GM21390 (cell line): ENCODE measurements around the gene ZNF229.
"Not testable (repeated sequence)": the region's sequence is repeated elsewhere in the genome, so short reads cannot be mapped to it uniquely, and the experiment has no call there.

ENCODE experiments used
- ATAC-seq: cut with Tn5 transposase; IDR thresholded peaks from one replicate; pipeline ENCODE4 v1.9.1; 2021; ENCODE audit not compliant: unreplicated experiment

The ZNF229 gene

DNA sequence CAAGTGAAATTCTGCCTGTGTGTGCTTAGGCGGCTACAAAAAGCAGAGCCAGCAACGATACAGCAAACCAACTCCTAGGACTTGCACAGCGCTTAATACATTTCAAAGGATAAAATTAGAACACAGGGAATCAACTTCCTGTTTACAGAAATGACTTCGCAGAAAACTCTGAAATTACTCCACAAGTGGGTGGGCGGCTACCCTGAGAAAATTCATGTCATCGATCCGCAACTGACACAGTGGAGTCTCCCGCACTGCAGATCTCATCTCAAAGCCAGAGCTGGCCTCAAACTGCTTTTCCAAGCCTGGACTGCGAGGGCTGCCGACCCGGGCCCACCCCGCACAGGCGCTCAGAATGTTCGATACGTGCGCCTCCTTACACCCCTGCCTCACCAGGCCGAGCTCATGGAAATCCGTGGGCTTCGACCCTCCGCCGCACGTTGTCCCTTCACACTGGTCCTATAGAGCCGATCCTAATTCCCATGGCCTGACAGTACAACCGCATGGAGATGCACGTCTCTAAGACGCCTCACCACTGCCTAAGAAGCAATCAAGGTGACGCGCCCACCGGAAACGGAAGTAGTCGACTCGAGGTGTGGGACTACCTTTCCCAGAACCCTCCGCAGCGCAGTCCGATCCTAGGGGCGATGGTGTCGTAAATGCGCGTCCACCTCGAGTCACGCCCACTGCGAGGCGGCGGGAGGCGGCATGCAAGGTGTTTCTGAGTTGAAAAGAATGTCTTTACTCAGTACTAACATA, at the start of gene ZNF229:
ZNF229 (minus strand) TSS at position 557 of the 759 bp plus-strand sequence. CDS start 5,625 bp downstream, outside the sequence.
- ATAC-seq: no peak

DNA sequence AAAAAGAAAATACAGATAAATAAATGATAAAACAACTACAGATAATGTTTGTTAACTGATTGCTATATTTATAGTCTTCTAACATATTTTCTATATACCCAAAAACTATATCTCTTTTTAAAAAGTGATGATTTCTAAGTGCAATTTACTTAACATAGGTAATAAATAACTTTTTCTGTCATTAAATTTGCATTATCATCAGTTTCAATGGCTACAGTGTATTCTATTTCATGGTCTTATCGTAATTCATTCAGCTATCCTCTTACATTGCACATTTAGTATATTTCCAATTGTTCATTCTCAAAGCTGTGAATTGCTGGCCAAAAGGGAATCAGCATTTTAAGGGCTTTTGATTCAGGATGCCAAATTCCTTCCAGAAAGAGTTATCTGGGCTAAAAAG, 48.4 kb upstream of the ZNF229 start:
- ATAC-seq: no peak

DNA sequence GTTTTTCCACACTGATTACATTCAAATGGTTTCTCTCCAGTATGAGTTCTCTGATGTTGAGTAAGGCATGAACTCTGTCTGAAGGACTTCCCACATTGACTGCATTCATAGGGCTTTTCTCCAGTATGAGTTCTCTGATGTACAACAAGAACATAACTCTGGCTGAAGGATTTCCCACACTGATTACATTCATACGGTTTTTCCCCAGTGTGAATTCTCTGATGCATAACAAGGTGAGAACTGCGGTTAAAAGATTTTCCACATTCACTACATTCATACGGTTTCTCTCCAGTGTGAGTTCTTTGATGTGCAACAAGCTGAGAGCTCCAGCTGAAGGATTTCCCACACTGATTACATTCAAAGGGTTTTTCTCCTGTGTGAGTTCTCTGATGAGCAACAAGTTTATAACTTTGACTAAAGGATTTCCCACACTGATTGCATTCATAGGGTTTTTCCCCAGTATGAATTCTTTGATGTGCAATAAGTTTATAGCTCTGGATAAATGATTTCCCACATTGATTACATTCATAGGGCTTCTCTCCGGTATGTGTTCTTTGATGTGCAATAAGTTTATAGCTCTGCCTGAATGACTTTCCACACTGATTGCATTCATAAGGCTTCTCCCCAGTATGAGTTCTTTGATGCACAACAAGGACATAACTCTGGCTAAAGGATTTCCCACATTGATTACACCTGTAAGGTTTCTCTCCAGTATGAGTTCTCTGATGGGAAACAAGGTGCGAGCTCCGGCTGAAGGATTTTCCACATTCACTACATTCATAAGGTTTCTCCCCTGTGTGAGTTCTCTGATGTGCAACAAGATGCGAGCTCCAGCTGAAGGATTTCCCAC, 28.5 kb upstream of the ZNF229 start:
- no peak for ATAC-seq

DNA sequence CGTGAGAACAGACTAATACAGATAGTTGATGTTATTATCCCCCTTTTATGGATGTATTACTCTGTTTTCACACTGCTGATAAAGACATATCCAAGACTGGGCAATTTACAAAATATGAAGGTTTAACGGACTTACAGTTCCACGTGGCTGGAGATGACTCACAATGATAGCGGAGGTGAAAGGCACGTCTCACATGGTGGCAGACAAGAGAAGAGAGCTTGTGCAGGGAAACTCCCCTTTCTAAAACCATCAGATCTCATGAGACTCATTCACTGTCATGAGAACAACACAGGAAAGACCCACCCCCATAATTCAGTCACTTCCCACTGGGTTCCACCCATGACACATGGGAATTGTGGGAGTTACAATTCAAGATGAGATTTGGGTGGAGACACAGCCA, 20.5 kb upstream of the ZNF229 start:
- ATAC-seq: not testable (repeated sequence)

- not testable (repeated sequence) for ATAC-seq
These were observed 14.5 kb upstream of the ZNF229 start for GRCh38 chr19:44462600-44463286.

GRCh38 chr19:44456016-44456415, 7.7 kb upstream of the ZNF229 start:
- not testable (repeated sequence) for ATAC-seq

DNA sequence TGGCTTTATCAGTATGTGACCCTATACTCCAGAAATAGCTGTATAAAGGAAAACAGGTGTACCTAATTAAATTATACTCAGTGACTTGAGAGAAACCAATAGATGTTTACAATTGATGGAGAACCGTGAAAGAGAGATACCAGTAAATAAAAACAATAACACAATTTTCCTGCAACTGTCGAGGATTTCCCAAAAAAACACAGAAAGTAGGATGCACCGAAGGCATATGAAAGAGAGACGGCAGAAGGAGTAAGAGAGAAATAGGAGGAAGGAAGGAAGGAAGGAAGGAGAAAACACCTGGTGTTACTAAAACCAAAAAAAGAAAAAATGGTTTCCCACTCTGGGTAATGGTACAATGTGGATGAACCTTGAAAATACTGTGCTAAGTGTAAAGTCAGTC, 6.8 kb upstream of the ZNF229 start:
- ATAC-seq: no peak

DNA sequence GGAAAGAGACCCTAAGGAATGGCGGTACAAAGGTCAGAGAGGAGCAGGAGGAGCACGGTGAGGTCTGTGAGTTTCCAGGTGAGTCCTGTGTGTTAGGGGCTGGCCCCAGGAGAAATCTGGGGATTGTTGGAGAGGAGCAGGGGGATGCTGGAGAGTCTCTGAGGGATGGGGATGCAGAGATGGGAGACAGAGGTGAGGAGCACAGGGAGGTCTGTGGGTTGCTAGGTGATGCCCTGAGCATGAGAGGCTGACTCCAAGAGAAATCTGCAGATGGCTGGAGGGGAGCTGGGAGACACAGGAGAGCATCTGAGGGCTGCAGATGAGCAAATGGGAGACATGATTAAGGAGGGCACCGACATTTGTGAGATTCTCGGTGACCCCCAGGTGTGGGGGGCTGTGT, 4.1 kb upstream of the ZNF229 start:
- ATAC-seq: no peak

GRCh38 chr19:44451687-44452086, 3.4 kb upstream of the ZNF229 start:
- no peak for ATAC-seq

DNA sequence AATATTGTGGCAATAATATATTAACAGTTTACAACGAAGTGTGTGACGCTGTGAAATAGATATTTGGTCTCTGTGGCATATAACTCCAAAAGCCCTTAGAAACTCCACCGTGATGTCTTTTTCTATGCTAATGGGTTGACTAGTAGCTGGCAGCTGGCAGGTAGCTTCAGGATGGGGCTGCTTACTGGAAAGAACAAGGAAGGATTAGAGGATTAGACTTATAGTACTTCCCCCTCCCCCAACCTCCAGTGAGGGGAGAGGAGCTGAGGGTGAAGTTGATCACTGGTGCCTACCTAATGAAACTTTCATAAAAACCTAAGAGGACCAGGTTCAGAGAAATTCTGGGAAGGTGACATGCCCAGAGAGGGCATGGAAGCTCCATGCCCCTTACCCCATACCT, 9.8 kb downstream of the ZNF229 start:
- ATAC-seq: no peak

GRCh38 chr19:44435441-44435840, 12.8 kb downstream of the ZNF229 start:
- no peak for ATAC-seq

- ATAC-seq: no peak
These were observed 17.3 kb downstream of the ZNF229 start for GRCh38 chr19:44430956-44431355.

DNA sequence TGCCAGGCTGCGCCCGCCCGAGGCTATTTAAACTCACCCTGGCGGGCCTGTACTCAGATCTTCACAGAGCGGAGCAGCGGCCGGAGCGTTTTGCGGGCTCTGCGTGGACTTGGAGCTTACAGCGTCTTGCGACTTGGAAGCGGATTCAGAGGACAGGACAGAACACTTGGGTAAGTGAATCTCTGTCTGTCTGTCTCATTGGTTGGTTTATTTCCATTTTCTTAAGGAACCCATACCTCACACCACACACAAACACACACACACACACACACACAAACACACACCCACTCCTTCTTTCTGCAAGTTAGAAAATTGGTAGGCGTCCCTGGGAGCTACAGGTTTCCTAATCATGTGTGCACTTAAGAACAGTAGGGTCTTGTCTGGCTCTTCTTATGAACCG, 32.7 kb downstream of the ZNF229 start:
- ATAC-seq: not testable (repeated sequence)

DNA sequence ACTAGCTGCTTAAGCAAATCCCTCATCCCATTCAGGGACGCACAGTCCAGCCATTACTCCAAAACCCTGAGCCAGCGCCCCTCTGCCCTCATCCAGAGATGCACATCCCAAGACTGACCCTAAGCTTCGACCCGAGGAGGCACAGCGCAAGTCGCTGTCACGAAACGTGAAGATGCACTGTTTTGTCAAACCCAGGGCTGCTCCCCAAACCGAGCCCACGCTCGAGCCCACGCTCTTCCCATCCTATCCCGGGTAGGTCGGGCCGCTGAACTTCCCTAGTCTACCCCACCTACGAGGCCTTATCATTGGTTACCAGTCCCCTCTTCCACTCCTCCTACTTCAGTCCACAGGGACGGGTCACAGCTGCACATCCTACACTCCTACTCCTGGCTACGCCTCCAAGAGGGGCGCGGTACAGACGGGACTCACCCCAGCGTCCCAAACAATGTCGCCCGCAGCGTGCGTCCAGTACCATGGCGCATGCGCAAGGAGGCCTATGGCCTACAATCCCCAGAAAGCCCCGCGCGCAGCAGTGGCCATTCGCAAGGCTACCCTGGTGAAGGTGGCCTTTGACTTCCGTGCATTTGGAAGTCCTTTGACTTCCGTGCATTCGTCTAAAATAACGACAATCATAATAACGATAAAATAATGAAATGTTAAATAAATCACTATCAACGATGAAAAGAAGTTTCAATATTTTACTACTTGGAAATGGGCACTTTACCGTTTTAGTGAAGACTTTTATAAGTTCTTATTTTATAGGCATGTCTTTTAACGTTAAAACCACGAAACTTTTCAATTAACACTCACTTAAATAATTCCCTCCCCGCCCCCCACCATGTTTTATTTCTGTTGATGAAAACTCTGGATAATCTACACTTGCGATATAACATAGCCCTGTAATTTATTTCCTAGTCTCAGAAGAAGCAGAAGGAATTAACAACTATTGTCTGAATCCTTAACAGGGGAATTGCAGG, 46.8 kb downstream of the ZNF229 start, which contains the start of gene ZNF285:
ZNF285 (minus strand) TSS at position 470 of the 977 bp plus-strand sequence. CDS start 4,395 bp downstream, outside the sequence.
- peak; percentile 53 for ATAC-seq

- not testable (repeated sequence) for ATAC-seq
These were observed 59.0 kb downstream of the ZNF229 start for GRCh38 chr19:44389268-44389667.
